Myometrial cell (primary cell): Measurements from ENCODE around the gene RPS6KA6. TPM values are rescaled to one million over a fixed set of nuclear protein-coding genes. Genes with fewer than 3 reads are reported as not detected.

Experiments used
- total RNA-seq: library from RNA; depleted of rRNA; stranded (reverse); fragments of >200 nt; gene quantifications from 2 replicates; pipeline ENCODE4 v1.2.3, GENCODE V29; 2015

The RPS6KA6 gene
- total RNA-seq = 7.6 and 8.6 TPM in 2 replicates

GRCh38 chrX:84187533-84188319 lies at the start of gene RPS6KA6:
Gene RPS6KA6 (minus strand): TSS chrX:84188199. CDS start chrX:84187899, 300 bp downstream.

